Astrocyte of the cerebellum (primary cell): ENCODE results near the gene CIT.

Experiments used
- DNase-seq: peaks from one replicate; pipeline ENCODE4 v3.0.0-alpha.2; 2011; ENCODE audit warnings: low read depth
- H3K4me3 ChIP-seq: 2 replicates; pipeline ENCODE4 v1.5.1; 2011; ENCODE audit warnings: mild to moderate bottlenecking, low read depth, low read length, moderate library complexity
- in situ Hi-C: cut with HindIII; loops from 2 replicates; pipeline ENCODE4 v1.10.0; 2017; ENCODE audit warnings: low sequenced_read_pairs
- TF ChIP-seq, protein P1 (sequence below): IDR thresholded peaks from 2 replicates; pipeline ENCODE4 v1.5.1; 2012; ENCODE audit warnings: low read length, low read depth, moderate library complexity, mild to moderate bottlenecking; ENCODE audit errors: missing control alignments

The CIT gene

DNA sequence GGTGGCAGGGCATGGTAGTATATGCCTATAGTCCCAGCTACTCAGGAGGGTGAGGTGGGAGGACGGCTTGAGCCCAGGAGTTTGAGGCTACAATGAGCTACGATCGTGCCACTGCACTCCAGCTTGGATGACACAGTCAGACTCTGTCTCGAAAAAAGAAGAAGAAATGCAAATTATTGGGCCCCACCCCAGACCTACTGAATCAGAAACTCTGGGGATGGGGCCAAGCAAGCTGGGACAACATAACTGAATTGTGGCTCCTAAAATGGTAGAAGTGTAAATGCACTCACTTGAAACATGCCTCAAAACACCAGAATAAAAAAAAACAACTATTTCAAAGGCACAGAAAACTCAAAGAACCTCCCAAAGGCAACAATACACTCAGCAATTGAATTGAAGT, 37.0 kb downstream of the CIT start:
- in situ Hi-C loops, result no loop called here
- DNase-seq, result no peak
- no peak overlapping the region for H3K4me3 ChIP-seq
- TF ChIP-seq, protein P1, sequence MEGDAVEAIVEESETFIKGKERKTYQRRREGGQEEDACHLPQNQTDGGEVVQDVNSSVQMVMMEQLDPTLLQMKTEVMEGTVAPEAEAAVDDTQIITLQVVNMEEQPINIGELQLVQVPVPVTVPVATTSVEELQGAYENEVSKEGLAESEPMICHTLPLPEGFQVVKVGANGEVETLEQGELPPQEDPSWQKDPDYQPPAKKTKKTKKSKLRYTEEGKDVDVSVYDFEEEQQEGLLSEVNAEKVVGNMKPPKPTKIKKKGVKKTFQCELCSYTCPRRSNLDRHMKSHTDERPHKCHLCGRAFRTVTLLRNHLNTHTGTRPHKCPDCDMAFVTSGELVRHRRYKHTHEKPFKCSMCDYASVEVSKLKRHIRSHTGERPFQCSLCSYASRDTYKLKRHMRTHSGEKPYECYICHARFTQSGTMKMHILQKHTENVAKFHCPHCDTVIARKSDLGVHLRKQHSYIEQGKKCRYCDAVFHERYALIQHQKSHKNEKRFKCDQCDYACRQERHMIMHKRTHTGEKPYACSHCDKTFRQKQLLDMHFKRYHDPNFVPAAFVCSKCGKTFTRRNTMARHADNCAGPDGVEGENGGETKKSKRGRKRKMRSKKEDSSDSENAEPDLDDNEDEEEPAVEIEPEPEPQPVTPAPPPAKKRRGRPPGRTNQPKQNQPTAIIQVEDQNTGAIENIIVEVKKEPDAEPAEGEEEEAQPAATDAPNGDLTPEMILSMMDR, result no peak

DNA sequence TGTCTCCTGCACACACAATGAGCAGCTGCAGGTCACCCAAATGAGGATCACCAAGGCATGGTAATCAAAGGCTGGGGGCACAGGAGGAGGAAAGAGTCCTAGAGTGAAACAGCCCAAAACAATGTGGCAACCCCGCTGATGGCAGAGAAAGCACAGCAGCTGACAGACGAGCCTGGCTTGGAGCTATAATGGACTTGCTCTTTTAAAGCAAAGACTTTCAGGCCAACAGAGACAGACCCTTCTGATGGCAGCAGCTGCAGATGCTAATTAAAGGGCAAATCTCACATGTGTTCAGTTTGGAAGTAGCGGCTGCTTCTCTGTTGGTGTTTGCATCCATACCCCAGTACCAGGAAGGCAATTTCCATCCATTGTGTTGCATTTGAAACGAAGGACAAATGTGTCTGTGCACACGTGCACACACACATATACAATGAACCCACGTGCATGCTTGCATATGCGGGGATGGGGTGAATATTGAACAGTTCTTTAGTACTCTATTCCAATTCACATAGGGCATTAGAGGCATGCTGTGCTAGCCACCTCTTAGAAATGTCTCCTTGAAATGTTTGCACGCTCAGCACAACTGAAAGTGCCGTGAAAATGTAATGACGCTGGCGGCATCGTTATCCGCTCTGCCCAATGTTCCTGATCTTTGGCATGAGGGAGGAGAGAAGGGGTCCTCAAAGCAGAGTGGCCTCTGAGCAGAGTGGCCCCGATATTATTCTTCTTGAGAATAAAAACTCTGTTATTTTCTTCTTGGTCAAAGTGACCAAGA, 38.1 kb downstream of the CIT start:
- no peak overlapping the region for H3K4me3 ChIP-seq
- in situ Hi-C loops, result no loop called here
- TF ChIP-seq, protein P1, result no peak
- no peak for DNase-seq

DNA sequence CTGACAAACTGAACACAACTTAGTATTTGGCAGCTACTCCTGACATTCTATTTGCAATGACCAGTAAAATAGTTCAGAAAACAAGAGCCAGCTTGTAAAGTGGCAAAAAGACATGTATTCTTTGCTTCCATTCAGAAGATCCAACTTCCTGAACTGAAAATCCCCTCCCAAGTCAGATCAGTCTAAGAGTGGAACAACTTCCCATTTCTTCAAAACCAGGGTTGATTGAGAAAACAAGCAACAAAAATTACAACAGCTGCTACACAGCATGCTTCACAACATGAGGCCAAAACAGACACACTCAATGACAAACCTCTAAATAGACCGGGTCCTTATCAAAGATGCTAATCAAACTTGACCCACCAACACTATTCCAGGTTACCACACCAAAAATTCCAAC, 40.3 kb downstream of the CIT start:
- in situ Hi-C loops, result no loop called here

DNA sequence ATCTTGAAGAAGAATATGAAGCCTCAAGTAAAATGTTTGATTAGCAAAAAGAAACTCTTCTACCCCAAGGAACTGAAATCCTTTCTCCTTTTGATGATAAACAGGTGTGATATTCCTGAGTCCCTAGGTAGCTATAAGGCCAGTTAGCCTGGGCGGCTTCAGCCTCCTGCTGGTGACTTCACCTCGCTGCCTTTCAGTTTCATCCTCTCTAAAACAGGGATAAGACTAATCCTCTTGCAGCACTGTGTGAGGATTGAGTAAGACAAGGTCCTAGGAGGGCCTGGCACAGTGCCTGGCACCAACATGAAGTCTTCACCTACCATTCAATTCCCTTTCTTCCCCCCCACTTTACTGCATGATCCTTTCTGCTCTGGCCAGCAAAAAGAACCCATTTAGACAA, 42.1 kb downstream of the CIT start:
- in situ Hi-C loops, result no loop called here
- no peak overlapping the region for H3K4me3 ChIP-seq
- TF ChIP-seq, protein P1, result peak; percentile 31
- DNase-seq, result no peak

More for the DNA sequence above, 40.3 kb downstream of the CIT start:
- no peak for DNase-seq
- no peak overlapping the region for H3K4me3 ChIP-seq
- TF ChIP-seq, protein P1, result no peak

DNA sequence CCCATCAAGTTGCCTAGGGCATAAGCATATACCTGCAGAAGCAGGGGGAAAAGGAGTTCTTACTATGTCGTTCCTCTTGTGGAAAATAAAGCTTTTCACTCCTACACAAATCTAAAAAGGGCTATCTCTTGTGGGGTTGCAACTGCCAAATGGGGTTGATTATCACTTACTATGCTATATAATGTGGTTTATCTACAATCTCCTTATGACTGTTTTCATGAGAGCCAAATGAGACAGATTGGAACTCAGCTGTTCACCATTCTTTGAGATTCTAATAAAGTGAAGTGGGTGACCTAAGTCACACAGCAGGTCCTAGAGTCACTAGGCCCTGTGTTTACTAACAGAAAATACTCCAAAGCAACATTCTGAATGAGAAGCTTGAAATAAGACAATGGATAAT, 47.7 kb downstream of the CIT start:
- in situ Hi-C loops, result no loop called here
- TF ChIP-seq, protein P1, result no peak
- DNase-seq, result no peak
- no peak overlapping the region for H3K4me3 ChIP-seq

DNA sequence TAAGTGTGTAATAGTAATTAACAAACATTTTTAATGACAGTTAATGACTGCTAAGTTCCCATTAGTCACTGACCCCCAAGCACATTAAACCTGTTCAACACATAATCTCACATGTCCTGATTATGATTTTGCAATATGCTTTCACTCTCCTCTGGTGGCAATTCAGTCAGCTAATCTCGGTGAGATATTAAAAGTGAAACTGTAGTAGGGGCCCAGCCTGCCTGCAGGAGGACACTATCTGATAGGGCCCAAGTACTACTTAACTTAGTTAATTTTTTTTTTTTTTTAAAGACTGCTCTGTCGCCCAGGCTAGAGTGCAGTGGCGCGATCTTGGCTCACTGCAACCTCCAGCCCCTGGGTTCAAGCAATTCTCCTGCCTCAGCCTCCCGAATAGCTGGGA, 48.8 kb downstream of the CIT start:
- no peak overlapping the region for H3K4me3 ChIP-seq
- in situ Hi-C loops, result no loop called here
- TF ChIP-seq, protein P1, result no peak
- DNase-seq, result no peak
